Measurements from ENCODE around the gene SLC6A12. TPM values are rescaled to one million over a fixed set of nuclear protein-coding genes. Genes with fewer than 3 reads are reported as not detected.

SLC6A12 gene
- total RNA-seq, 2 donors from 2014 or later, result 0.16 to 2.5 TPM

GRCh38 chr12:147242-147641 lies 66.7 kb downstream of the SLC6A12 start:
- H3K27me3 ChIP-seq, result no peaks in the 10 kb centered on the region
- TF ChIP-seq, protein P1, sequence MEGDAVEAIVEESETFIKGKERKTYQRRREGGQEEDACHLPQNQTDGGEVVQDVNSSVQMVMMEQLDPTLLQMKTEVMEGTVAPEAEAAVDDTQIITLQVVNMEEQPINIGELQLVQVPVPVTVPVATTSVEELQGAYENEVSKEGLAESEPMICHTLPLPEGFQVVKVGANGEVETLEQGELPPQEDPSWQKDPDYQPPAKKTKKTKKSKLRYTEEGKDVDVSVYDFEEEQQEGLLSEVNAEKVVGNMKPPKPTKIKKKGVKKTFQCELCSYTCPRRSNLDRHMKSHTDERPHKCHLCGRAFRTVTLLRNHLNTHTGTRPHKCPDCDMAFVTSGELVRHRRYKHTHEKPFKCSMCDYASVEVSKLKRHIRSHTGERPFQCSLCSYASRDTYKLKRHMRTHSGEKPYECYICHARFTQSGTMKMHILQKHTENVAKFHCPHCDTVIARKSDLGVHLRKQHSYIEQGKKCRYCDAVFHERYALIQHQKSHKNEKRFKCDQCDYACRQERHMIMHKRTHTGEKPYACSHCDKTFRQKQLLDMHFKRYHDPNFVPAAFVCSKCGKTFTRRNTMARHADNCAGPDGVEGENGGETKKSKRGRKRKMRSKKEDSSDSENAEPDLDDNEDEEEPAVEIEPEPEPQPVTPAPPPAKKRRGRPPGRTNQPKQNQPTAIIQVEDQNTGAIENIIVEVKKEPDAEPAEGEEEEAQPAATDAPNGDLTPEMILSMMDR (IDR thresholded peaks at IDR 0.05), result no peak
- H3K27ac ChIP-seq, result no peak overlapping the region
- intact Hi-C loops (cut with DNase I), result no loop called here
- H3K9me3 ChIP-seq, result no peaks in the 10 kb centered on the region
- no peaks in the 10 kb centered on the region for H3K36me3 ChIP-seq
- no peak for DNase-seq
- H3K4me3 ChIP-seq, result no peak overlapping the region
- peaks cover 3% of the 10 kb centered on the region for H3K4me1 ChIP-seq
- no peak overlapping the region for H3K9ac ChIP-seq (ENCODE audit: low read depth in 2 of 2, low read length in 2 of 2)

- DNase-seq, result no peak
- Histone ChIP-seq H3K27ac (no peak overlapping the region), H3K4me3 (no peak overlapping the region), H3K27me3 (no peaks in the 10 kb centered on the region), H3K36me3 (no peaks in the 10 kb centered on the region), H3K9me3 (no peaks in the 10 kb centered on the region), H3K9ac (ENCODE audit: low read depth in 2 of 2, low read length in 2 of 2) (no peak overlapping the region), H3K4me1 (peaks cover 3% of the 10 kb centered on the region)
- TF ChIP-seq, protein P1 (IDR thresholded peaks at IDR 0.05), result no peak
- intact Hi-C loops (cut with DNase I), result no loop called here
Observed at GRCh38 chr12:145369-145960, 68.5 kb downstream of the SLC6A12 start.

DNA sequence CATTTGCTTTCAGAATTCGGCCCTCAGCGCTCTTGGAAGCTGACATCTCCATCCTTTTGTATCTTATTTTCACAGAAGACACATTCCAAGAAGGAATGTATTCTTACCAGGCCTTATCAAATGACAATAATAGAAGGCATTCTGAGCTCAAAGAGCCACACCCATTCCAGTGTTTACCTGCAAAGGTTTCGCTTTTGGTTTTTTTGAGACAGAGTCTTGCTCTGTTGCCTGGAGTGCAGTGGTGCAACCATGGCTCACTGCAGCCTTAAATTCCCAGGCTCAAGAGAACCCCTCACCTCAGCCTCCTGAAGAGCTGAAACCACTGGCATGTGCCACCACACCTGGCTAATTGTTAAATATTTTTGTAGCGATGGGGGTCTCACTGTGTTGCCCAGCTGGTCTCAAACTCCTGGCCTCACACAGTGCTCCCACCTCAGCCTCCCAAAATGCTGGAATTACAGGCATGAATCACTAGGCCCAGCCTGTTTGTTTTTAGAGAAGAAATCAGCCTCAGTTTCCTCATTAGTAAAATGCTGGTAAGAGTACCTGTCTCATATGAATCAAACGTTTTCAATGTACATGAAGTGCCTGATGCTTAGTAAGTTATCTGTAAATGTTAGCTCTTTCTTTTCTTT lies 69.2 kb downstream of the SLC6A12 start:
- H3K27ac ChIP-seq, result peak overlapping the region; percentile 69
- H3K9ac ChIP-seq (ENCODE audit: low read depth in 2 of 2, low read length in 2 of 2), result peak overlapping the region in 1 of 2 donors; percentile 21
- DNase-seq, result peak; percentile 45

DNA sequence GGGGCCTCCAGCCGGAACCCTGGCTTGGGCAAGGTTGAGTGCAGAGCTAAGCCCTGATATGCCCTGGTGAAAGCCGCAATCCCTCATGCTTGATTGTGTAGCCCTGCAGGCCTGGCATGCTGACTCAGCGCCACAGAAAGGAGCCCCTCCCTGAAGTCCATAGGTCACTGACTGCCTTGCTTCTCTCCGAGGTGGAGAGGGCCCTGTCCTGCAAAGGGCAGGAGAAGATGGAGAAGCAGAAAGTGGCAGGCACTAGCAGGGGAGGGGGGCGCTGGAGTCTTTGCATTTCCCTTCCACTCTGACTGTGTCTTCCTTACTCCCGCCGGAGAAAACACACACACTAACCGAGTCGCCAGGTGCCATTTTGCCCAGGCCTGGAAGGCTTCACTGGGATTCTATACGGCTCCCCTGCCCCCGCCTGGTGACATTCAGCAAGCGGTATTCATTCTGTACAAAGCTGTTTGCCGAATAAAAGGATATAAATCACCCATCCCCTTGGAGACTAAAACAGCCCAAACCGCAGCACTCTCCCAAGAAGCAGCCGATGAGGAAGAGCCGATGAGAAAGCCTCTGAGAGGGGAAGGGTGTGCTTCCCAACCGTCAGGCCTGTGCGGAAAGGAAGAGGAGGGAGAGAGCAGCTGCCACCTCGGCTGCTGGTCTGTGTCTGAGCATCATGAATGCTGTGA lies 69.8 kb downstream of the SLC6A12 start:
- Histone ChIP-seq H3K9ac (ENCODE audit: low read depth in 2 of 2, low read length in 2 of 2) (peak overlapping the region in 1 of 2 donors; percentile 21), H3K36me3 (no peaks in the 10 kb centered on the region), H3K9me3 (no peaks in the 10 kb centered on the region), H3K27ac (peak overlapping the region; percentile 69), H3K4me3 (no peak overlapping the region), H3K27me3 (no peaks in the 10 kb centered on the region), H3K4me1 (peaks cover 3% of the 10 kb centered on the region)
- TF ChIP-seq, protein P1 (IDR thresholded peaks at IDR 0.05), result no peak
- intact Hi-C loops (cut with DNase I), result no loop called here
- DNase-seq, result peak; percentile 82

More for the DNA sequence above, 69.2 kb downstream of the SLC6A12 start:
- Histone ChIP-seq H3K27me3 (no peaks in the 10 kb centered on the region), H3K4me3 (no peak overlapping the region), H3K36me3 (no peaks in the 10 kb centered on the region), H3K9me3 (no peaks in the 10 kb centered on the region), H3K4me1 (peaks cover 3% of the 10 kb centered on the region)
- TF ChIP-seq, protein P1 (IDR thresholded peaks at IDR 0.05), result no peak
- intact Hi-C loops (cut with DNase I), result no loop called here

DNA sequence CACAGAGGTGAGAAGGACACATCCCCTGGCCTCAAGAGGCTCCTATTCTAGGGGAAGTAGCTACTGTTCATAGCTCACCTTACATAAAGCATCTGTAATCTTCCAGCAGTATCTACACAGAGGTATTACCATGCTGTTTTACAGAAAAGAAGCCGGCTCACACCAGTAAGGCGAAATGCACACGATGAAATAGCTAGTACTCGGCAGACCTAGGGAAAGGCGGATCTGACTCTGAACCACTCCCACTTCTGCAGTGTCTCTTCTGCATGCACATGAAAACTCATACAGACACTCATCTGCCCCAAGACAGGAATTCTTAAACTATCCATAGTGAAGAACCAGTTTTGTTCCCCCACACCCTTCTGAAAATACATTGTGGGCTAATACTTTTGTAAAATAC lies 73.8 kb downstream of the SLC6A12 start:
- no peak for DNase-seq
- Histone ChIP-seq H3K4me1 (peaks cover 3% of the 10 kb centered on the region), H3K9me3 (no peaks in the 10 kb centered on the region), H3K9ac (ENCODE audit: low read depth in 2 of 2, low read length in 2 of 2) (no peak overlapping the region), H3K27me3 (no peaks in the 10 kb centered on the region), H3K27ac (no peak overlapping the region), H3K4me3 (no peak overlapping the region), H3K36me3 (no peaks in the 10 kb centered on the region)
- intact Hi-C loops (cut with DNase I), result no loop called here
- TF ChIP-seq, protein P1 (IDR thresholded peaks at IDR 0.05), result no peak

Other genes starting within 250 kb of the SLC6A12 start
- gene IQSEC3, start 147.4 kb downstream of the SLC6A12 start, total RNA-seq, result under 1 TPM in 1 of 2 donors, not detected in 1; 0.16 TPM
- not detected for gene SLC6A13, start 48.7 kb upstream of the SLC6A12 start, total RNA-seq
- 10 to 100 TPM; 60.3 to 64.3 TPM for gene KDM5A, start 175.2 kb upstream of the SLC6A12 start, total RNA-seq
- 10 to 100 TPM in 1 of 2 donors, 1 to 10 TPM in 1; 5.1 to 12.5 TPM for gene CCDC77, start 187.5 kb upstream of the SLC6A12 start, total RNA-seq
- gene B4GALNT3, start 245.8 kb upstream of the SLC6A12 start, total RNA-seq, result 10 to 100 TPM; 73.7 to 84.0 TPM